Raji (cell line): ENCODE data around the gene KCNQ1.

Experiments
- POLR2A ChIP-seq: IDR thresholded peaks from 2 replicates; pipeline ENCODE4 v1.6.1; 2011; ENCODE audit warnings: low read depth, low read length, control low read depth; ENCODE audit not compliant: insufficient read depth

KCNQ1 gene

GRCh38 chr11:2443406-2443805 is 1.4 kb upstream of the KCNQ1 start:
- no peak for TF ChIP-seq POLR2A

- TF ChIP-seq POLR2A: no peak
Observed at GRCh38 chr11:2443881-2444820, 657 bp upstream of the KCNQ1 start, which contains the start of gene TRPM5. Gene TRPM5, minus strand, starts transcription at chr11:2444514. Its CDS starts 21,478 bp downstream, at chr11:2423036.

- TF ChIP-seq POLR2A: no peak
Observed at GRCh38 chr11:2445746-2446551, 1.1 kb downstream of the KCNQ1 start.

GRCh38 chr11:2446590-2447252 is 1.9 kb downstream of the KCNQ1 start:
- no peak for TF ChIP-seq POLR2A

- TF ChIP-seq POLR2A: no peak
Observed at GRCh38 chr11:2447253-2447950, 2.6 kb downstream of the KCNQ1 start.

- no peak for TF ChIP-seq POLR2A
Observed at GRCh38 chr11:2447951-2448650, 3.3 kb downstream of the KCNQ1 start.

- no peak for TF ChIP-seq POLR2A
Observed at GRCh38 chr11:2448661-2449547, 4.1 kb downstream of the KCNQ1 start.

DNA sequence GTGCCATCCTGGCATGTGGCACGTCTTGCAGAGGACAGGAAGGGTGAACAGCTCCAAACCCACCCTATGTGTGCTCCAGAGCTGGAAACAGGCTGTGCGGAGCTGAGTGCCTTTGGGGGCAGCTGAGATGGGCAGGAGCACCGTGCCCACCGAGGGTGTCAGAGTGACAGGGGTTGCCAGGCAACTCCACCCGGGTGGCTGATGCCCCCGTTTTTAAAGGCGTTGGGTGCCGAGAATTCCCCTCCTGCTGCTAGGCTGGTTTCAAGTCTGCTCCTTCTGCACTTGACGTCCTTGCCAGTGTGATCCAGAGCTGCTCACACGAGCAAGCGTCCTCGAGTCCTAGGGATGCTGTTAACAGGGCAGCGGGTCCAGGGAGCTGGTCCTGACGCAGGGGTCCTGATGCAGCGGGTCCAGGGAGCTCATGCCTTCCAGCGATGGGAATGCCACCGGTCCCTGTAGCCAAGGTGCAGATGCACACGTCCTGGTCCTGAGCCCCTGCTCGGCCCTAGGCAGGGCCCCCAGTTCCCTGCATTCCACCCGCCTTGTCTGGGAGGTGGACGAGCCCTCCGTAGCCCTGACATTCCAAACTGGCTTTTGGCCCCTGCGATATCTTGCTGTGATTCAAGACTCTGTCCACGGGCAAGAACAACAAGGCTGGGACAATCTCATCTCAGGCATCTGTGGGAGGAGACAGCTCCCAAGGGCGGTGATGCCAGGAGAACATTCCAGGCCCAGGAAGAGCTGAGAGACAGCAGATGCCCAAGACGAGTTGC is 4.9 kb downstream of the KCNQ1 start:
- TF ChIP-seq POLR2A: no peak

DNA sequence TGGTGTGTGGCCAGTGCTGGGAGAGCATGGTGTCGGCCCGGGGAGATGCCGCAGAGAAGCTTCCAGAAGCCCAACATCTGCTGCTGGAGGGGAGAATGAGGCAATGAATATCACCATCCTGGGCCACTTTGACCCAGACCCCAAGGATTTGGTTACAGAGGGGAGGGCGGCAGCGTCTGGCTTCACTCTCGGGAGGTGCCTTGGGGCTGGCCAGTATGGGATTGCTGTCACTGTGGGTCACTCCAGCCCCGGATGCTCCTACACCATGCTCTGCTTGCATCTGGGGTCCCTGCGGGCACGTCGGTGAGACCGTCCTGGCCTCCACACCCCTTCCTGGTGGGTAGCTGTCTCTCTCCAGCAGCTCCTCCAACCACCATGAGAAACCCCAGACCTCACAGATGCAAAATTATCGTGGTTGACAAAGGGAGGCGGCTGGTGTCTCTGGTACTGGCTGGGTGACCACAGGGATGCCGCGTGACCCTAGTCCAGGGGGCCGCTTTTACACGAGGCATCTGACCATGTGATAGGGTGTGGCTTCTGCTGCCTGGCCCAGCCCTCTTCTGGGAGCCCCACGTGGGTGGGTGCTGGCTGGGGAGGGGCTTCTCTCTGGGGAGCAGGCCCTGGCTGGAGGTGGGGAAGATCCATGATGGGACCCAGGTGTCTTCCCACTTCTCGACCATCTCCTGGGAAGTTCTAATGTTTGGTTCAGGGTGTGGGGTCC is 5.7 kb downstream of the KCNQ1 start:
- no peak for TF ChIP-seq POLR2A

GRCh38 chr11:2451336-2451735 is 6.5 kb downstream of the KCNQ1 start:
- no peak for TF ChIP-seq POLR2A

DNA sequence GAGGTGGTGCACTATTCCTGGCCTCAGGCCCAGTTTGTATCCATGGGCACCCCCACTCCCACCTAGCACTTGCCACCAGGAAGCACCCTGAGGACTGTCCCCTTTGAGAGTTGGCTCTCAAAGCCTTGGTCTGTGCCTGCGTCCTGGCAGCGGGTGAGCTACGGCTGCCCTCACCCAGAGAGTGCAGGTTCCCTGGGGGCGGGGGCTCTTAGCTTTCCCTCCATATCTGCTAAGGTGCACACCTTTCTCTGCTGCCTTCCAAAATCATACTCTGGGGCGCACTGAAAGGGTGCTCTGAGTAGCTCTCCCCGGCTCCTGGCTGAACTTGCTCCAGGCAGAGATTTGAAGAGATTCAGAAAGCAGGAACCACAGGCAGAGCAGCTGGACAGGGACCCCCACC is 7.1 kb downstream of the KCNQ1 start:
- no peak for TF ChIP-seq POLR2A
